Lung (tissue), 12 donors: ENCODE data around the gene RGL3. TPM values are rescaled to one million over a fixed set of nuclear protein-coding genes. Genes with fewer than 3 reads are reported as not detected.

ENCODE experiments used
- ATAC-seq: fragments of 200-7000 bp; cut with Tn5 transposase; one replicate; pipeline ENCODE4 v1.9.1; 2020; ENCODE audit warnings: moderate number of reproducible peaks; ENCODE audit not compliant: insufficient read depth, low FRiP score
- DNase-seq, 3 donors: peaks; one replicate each; pipeline ENCODE4 v3.0.0-alpha.2; 2013 to 2017
- H3K27ac ChIP-seq, 2 donors: one replicate each; pipeline ENCODE4 v1.5.1; 2013; ENCODE audit warnings: mild to moderate bottlenecking in 2 of 2, moderate library complexity in 2 of 2, control low read depth in 1 of 2, inconsistent platforms in 1 of 2, low read depth in 1 of 2, low read length in 1 of 2
- H3K27me3 ChIP-seq, 3 donors: one replicate each; pipeline ENCODE4 v1.5.1; 2013; ENCODE audit warnings: low read length in 2 of 3; ENCODE audit not compliant: control insufficient read depth in 3 of 3, insufficient read depth in 3 of 3
- H3K36me3 ChIP-seq, 4 donors: one replicate each; pipeline ENCODE4 v1.5.1; 2013; ENCODE audit warnings: low read length in 4 of 4, mild to moderate bottlenecking in 1 of 4, moderate library complexity in 1 of 4; ENCODE audit not compliant: control insufficient read depth in 4 of 4, insufficient read depth in 4 of 4
- H3K4me1 ChIP-seq, 5 donors: one replicate each; pipeline ENCODE4 v1.5.1; 2013; ENCODE audit warnings: low read length in 5 of 5, mild to moderate bottlenecking in 2 of 5, moderate library complexity in 1 of 5; ENCODE audit not compliant: control insufficient read depth in 5 of 5, insufficient read depth in 5 of 5
- H3K4me3 ChIP-seq: one replicate; pipeline ENCODE4 v1.5.1; 2013; ENCODE audit warnings: mild to moderate bottlenecking, control low read depth, moderate library complexity
- H3K9ac ChIP-seq, 2 donors: one replicate each; pipeline ENCODE4 v1.5.1; 2013; ENCODE audit warnings: low read length in 2 of 2, control low read depth in 1 of 2; ENCODE audit not compliant: insufficient read depth in 1 of 2
- H3K9me3 ChIP-seq, 4 donors: one replicate each; pipeline ENCODE4 v1.5.1; 2013; ENCODE audit warnings: low read length in 3 of 4, mild to moderate bottlenecking in 1 of 4, moderate library complexity in 1 of 4; ENCODE audit not compliant: control insufficient read depth in 4 of 4, insufficient read depth in 3 of 4
- CTCF ChIP-seq: IDR thresholded peaks from 2 replicates; pipeline ENCODE4 v1.5.1; 2012; ENCODE audit warnings: mild to moderate bottlenecking; ENCODE audit errors: control extremely low read depth, extremely low read depth
- WGBS, 2 donors: extraction: QIAGEN DNeasy Blood & Tissue Kit; methylation state at CpG; one replicate each; pipeline ENCODE4 v1.1.7; 2013; 5-methylcytosine and 5-hydroxymethylcytosine counted together
- polyA plus RNA-seq, 2 donors: library from polyadenylated mRNA; stranded (reverse); fragments of 200-250 nt; gene quantifications; one replicate each; pipeline ENCODE4 v1.2.1, GENCODE V29; 2013
- total RNA-seq, 2 donors: library from RNA; depleted of rRNA in 1 of 2; stranded (reverse); fragments of >200 nt in 1 of 2; gene quantifications; one replicate each; pipeline ENCODE4 v1.2.1, GENCODE V29; 2014 to 2021
- donor health status: control.
- donor health status: control.
- donor health status: Bipolar disorder and iron deficiency.
- donor health status: healthy.
- donor health status: DM: yes; HTN: yes; CAD: no.

Gene RGL3
- total and polyA plus RNA-seq, 4 donors = 10.4 to 45.2 (median 37.3) TPM

GRCh38 chr19:11422163-11423065, 3.3 kb upstream of the RGL3 start:
- ATAC-seq = peak; percentile 80
- WGBS, 2 donors = 4 to 6% methylated on average over 52 to 56 of the region's 56 CpGs

GRCh38 chr19:11421371-11422098, 2.4 kb upstream of the RGL3 start:
- 12 to 19% methylated on average over 35 to 36 of the region's 36 CpGs for WGBS, 2 donors
- H3K36me3 ChIP-seq = no peaks in the 10 kb centered on the region
- no peak for ATAC-seq
- TF ChIP-seq CTCF = no peak
- no peak for DNase-seq
- H3K27ac ChIP-seq = peak overlapping the region in 1 of 2 donors; percentile 71
- H3K27me3 ChIP-seq = peaks cover 0 to 54% (median 47%) of the 10 kb centered on the region in 3 donors
- no peak overlapping the region for H3K9ac ChIP-seq
- peaks cover 0 to 21% (median 10%) of the 10 kb centered on the region in 5 donors for H3K4me1 ChIP-seq
- H3K9me3 ChIP-seq = peaks cover 0 to 4% (median 0%) of the 10 kb centered on the region in 4 donors
- no peak overlapping the region for H3K4me3 ChIP-seq

More at GRCh38 chr19:11422163-11423065, 3.3 kb upstream of the RGL3 start:
- H3K4me3 ChIP-seq = no peak overlapping the region
- H3K9me3 ChIP-seq = peaks cover 0 to 2% (median 0%) of the 10 kb centered on the region in 4 donors
- H3K4me1 ChIP-seq = peaks cover 0 to 21% (median 10%) of the 10 kb centered on the region in 5 donors
- peak; percentile 48 to 66 (median 54) for DNase-seq
- TF ChIP-seq CTCF = no peak
- no peaks in the 10 kb centered on the region for H3K36me3 ChIP-seq
- H3K9ac ChIP-seq = no peak overlapping the region
- H3K27ac ChIP-seq = peak overlapping the region in 1 of 2 donors; percentile 71
- peaks cover 0 to 52% (median 42%) of the 10 kb centered on the region in 3 donors for H3K27me3 ChIP-seq

GRCh38 chr19:11420429-11421370, 1.6 kb upstream of the RGL3 start:
- Histone ChIP-seq H3K36me3 (no peaks in the 10 kb centered on the region), H3K27ac (no peak overlapping the region), H3K4me3 (no peak overlapping the region), H3K27me3 (peaks cover 0 to 54% (median 47%) of the 10 kb centered on the region in 3 donors), H3K4me1 (peaks cover 0 to 21% (median 10%) of the 10 kb centered on the region in 5 donors), H3K9ac (no peak overlapping the region), H3K9me3 (peaks cover 0 to 4% (median 0%) of the 10 kb centered on the region in 4 donors)
- no peak for TF ChIP-seq CTCF
- WGBS, 2 donors = 4 to 8% methylated on average over 40 to 46 of the region's 46 CpGs
- DNase-seq (peak; percentile 50 to 68 (median 52)), ATAC-seq (no peak)
